K562 (cell line): Measurements from ENCODE around the gene TRAPPC2L. TPM values are rescaled to one million over a fixed set of nuclear protein-coding genes. Genes with fewer than 3 reads are reported as not detected.

Source experiments
- ATAC-seq: fragments of 200-7000 bp; cut with Tn5 transposase; 3 replicates; pipeline ENCODE4 v1.9.1; 2020; ENCODE audit warnings: moderate library complexity
- BruUV-seq: library from RNA; stranded (reverse); fragments of 400-500 nt; replicated peaks from 2 replicates; lab custom pipeline; 2021; lab: Mats Ljungman, UMichigan
- CTCF ChIA-PET: fragments of 300-600 bp; formaldehyde crosslinking; extraction: SDS; loops from one replicate; lab custom pipeline; 2021; ENCODE audit warnings: low intra/inter-chr PET ratio; lab: Yijun Ruan, JAX
- POLR2A ChIA-PET: fragments of 300-600, 350-650 bp; sonication (Branson Sonifier 250); formaldehyde crosslinking; extraction: SDS; loops from one replicate; lab custom pipeline; 2021; ENCODE audit warnings: antibody characterized with exemption, inconsistent platforms; lab: Yijun Ruan, JAX
- DNase-seq, 4 experiments: peaks; one replicate each; pipeline versions ENCODE4 v3.0.0 to v3.0.0-alpha.2; 2011 to 2018; ENCODE audit warnings: low spot score in 3 of 4, mixed read lengths in 3 of 4; ENCODE audit errors: extremely low read depth in 1 of 4
- FAIRE-seq: peaks from 2 replicates; lab custom pipeline; 2011; peaks lifted over from hg19 to GRCh38; lab: Jason Lieb, UNC
- H2AFZ ChIP-seq: 2 replicates; pipeline ENCODE4 v1.6.0; 2011; ENCODE audit warnings: low read depth, low read length, control low read depth, inconsistent platforms
- H3K27ac ChIP-seq: fragments of 200-600 bp; 3 replicates; pipeline ENCODE4 v1.8.0; 2011; ENCODE audit warnings: low read depth, mild to moderate bottlenecking, control low read depth, inconsistent platforms, low read length, moderate library complexity, mixed read lengths; ENCODE audit errors: extremely low read depth
- H3K27me3 ChIP-seq, 2 experiments: fragments of 300-600 bp in 1 of 2; 2 replicates in 1 of 2; 3 replicates in 1 of 2; pipeline versions ENCODE4 v1.6.0 to v1.8.0; 2011; ENCODE audit warnings: inconsistent platforms in 2 of 2, low read length in 2 of 2, mild to moderate bottlenecking in 1 of 2, mixed read lengths in 1 of 2, moderate library complexity in 1 of 2; ENCODE audit not compliant: control insufficient read depth in 2 of 2, insufficient read depth in 2 of 2
- H3K36me3 ChIP-seq: fragments of 300-600 bp; 3 replicates; pipeline ENCODE4 v1.8.0; 2011; ENCODE audit warnings: mild to moderate bottlenecking, low read length, inconsistent platforms; ENCODE audit not compliant: control insufficient read depth, insufficient read depth
- H3K4me1 ChIP-seq, 2 experiments: fragments of 200-600 bp in 1 of 2; replicated peaks in 1 of 2; 2 replicates in 1 of 2; 3 replicates in 1 of 2; pipeline versions ENCODE4 v1.5.1 to v1.8.0; 2011; ENCODE audit warnings: inconsistent platforms in 2 of 2, low read length in 2 of 2, mild to moderate bottlenecking in 1 of 2, mixed read lengths in 1 of 2, moderate library complexity in 1 of 2; ENCODE audit not compliant: control insufficient read depth in 2 of 2, insufficient read depth in 2 of 2
- H3K4me2 ChIP-seq: 2 replicates; pipeline ENCODE4 v1.6.1; 2011; ENCODE audit warnings: low read length, control low read depth, inconsistent platforms, mixed read lengths; ENCODE audit not compliant: insufficient read depth
- H3K4me3 ChIP-seq: fragments of 200-600 bp; sonication (generic), shearing (Covaris generic); 2 replicates; pipeline ENCODE4 v1.5.1; 2016; ENCODE audit warnings: control low read depth, inconsistent platforms
- H3K79me2 ChIP-seq: fragments of 200-600 bp; 3 replicates; pipeline ENCODE4 v1.8.0; 2011; ENCODE audit warnings: low read length, inconsistent platforms; ENCODE audit not compliant: control insufficient read depth, insufficient read depth
- H3K9ac ChIP-seq, 2 experiments: 2 replicates each; pipeline versions ENCODE4 v1.6.0 to v1.6.1; 2011; ENCODE audit warnings: low read depth in 2 of 2, low read length in 2 of 2, control low read depth in 1 of 2, inconsistent platforms in 1 of 2, mild to moderate bottlenecking in 1 of 2, mixed read lengths in 1 of 2; ENCODE audit not compliant: insufficient read depth in 1 of 2
- H3K9me1 ChIP-seq: one replicate; pipeline ENCODE4 v1.6.0; 2011; ENCODE audit warnings: inconsistent platforms, mild to moderate bottlenecking, low read length, moderate library complexity; ENCODE audit not compliant: control insufficient read depth, insufficient read depth
- H3K9me3 ChIP-seq: replicated peaks from 2 replicates; pipeline ENCODE4 v1.5.1; 2011; ENCODE audit warnings: low read depth, low read length, inconsistent platforms; ENCODE audit not compliant: control insufficient read depth, insufficient read depth
- H4K20me1 ChIP-seq: replicated peaks from 2 replicates; pipeline ENCODE4 v1.6.1; 2011; ENCODE audit warnings: low read length, inconsistent platforms, mixed read lengths; ENCODE audit not compliant: control insufficient read depth, insufficient read depth
- ATF1 ChIP-seq, 2 experiments: fragments of 450-650 bp in 1 of 2; IDR thresholded peaks; 2 replicates each; pipeline ENCODE4 v1.6.1; 2016; ENCODE audit warnings: missing compliant biosample characterization in 1 of 2, missing genetic modification characterization in 1 of 2
- JUN ChIP-seq, 2 experiments: sonication (generic) in 1 of 2; formaldehyde crosslinking in 1 of 2; IDR thresholded peaks; 2 replicates each; pipeline versions ENCODE4 v1.6.1 to v1.8.0; 2012 to 2022; ENCODE audit warnings: borderline replicate concordance in 2 of 2, mild to moderate bottlenecking in 2 of 2, improper control_type of control experiment in 1 of 2, low read depth in 1 of 2, low read length in 1 of 2, missing genetic modification reagents in 1 of 2
- MLLT1 ChIP-seq, 2 experiments: fragments of 450-650 bp; IDR thresholded peaks; 2 replicates each; pipeline ENCODE4 v1.6.1; 2016
- NR2C2 ChIP-seq, 2 experiments: fragments of 200-800 bp in 1 of 2; sonication (Bioruptor generic) in 1 of 2; sonication (generic) in 1 of 2; formaldehyde crosslinking in 1 of 2; IDR thresholded peaks; 2 replicates each; pipeline versions ENCODE4 v1.6.1 to v1.8.0; 2016 to 2022; ENCODE audit warnings: mild to moderate bottlenecking in 1 of 2, missing compliant biosample characterization in 1 of 2, missing genetic modification characterization in 1 of 2, missing genetic modification reagents in 1 of 2
- POLR2AphosphoS5 ChIP-seq: IDR thresholded peaks from 2 replicates; pipeline ENCODE4 v1.6.1; 2011; ENCODE audit warnings: mild to moderate bottlenecking, low read depth, low read length, moderate library complexity; ENCODE audit not compliant: control insufficient read depth, insufficient read depth
- POLR2G ChIP-seq: fragments of 200-400 bp; formaldehyde crosslinking; IDR thresholded peaks from 2 replicates; pipeline ENCODE4 v1.6.1; 2017; ENCODE audit warnings: low read depth, mild to moderate bottlenecking, antibody characterized with exemption, low read length, moderate library complexity
- RBFOX2 ChIP-seq: fragments of 200-400 bp; formaldehyde crosslinking; IDR thresholded peaks from 2 replicates; pipeline ENCODE4 v1.6.1; 2017; ENCODE audit warnings: low read depth, mild to moderate bottlenecking, low read length, moderate library complexity
- SMAD4 ChIP-seq: fragments of 250-450 bp; sonication (Bioruptor Pico); conservative IDR thresholded peaks from 2 replicates; pipeline ENCODE4 v1.8.0; 2021; ENCODE audit warnings: inconsistent platforms, mild to moderate bottlenecking, moderate library complexity
- TEAD1 ChIP-seq, 2 experiments: fragments of 450-650 bp in 1 of 2; sonication (generic) in 1 of 2; formaldehyde crosslinking; IDR thresholded peaks; 2 replicates each; pipeline versions ENCODE4 v1.4.0 to v1.8.0; 2020 to 2022; ENCODE audit warnings: mild to moderate bottlenecking in 2 of 2, missing genetic modification reagents in 1 of 2
- ZNF592 ChIP-seq: fragments of 450-650 bp; IDR thresholded peaks from 2 replicates; pipeline ENCODE4 v1.6.1; 2017; ENCODE audit warnings: antibody characterized with exemption, mild to moderate bottlenecking
- WGBS: fragments of 100-300 bp; shearing (Covaris generic); methylation state at CpG from one replicate; pipeline ENCODE4 v1.1.6; 2016; ENCODE audit warnings: low coverage, mixed read lengths; ENCODE audit not compliant: insufficient coverage; ENCODE audit errors: missing lambda C conversion rate; 5-methylcytosine and 5-hydroxymethylcytosine counted together
- in situ Hi-C: fragments of 300-500 bp; cut with MboI; formaldehyde crosslinking; loops from 4 replicates; pipeline ENCODE4 v1.15.0; 2018; ENCODE audit warnings: inconsistent platforms, mixed read lengths
- intact Hi-C: fragments of 100-400 bp; cut with micrococcal nuclease; formaldehyde crosslinking; loops from 2 replicates; pipeline ENCODE4 v1.14.2; 2022
- polyA plus RNA-seq, 8 experiments: library from polyadenylated mRNA; depleted of rRNA in 4 of 8; stranded (reverse) in 5 of 8; unstranded in 3 of 8; fragments of >200 nt; fragmentation: Nextera tagmentation in 2 of 8; fragmentation: Illumina TruSeq in 1 of 8; extraction: Ambion mirVana in 2 of 8; extraction: Trizol in 1 of 8; gene quantifications; 2 replicates each; pipeline versions ENCODE4 v1.2.1 to v1.2.3, GENCODE V29; 2011 to 2014; ENCODE audit warnings: inconsistent platforms in 1 of 8, missing spikeins in 1 of 8
- total RNA-seq, 7 experiments: library from RNA; depleted of rRNA in 6 of 7; stranded (reverse); fragments of >200 nt in 6 of 7; fragmentation: Illumina TruSeq in 2 of 7; extraction: Trizol in 2 of 7; gene quantifications; 2 replicates each; pipeline versions ENCODE4 v1.2.1 to v1.2.3, GENCODE V29; 2011 to 2021; ENCODE audit warnings: low replicate concordance in 1 of 7
- TF ChIP-seq, protein P1 (sequence below), 2 experiments: IDR thresholded peaks; 2 replicates each; pipeline ENCODE4 v1.6.1; 2011; ENCODE audit warnings: borderline replicate concordance in 1 of 2, control low read depth in 1 of 2, low read depth in 1 of 2, low read length in 1 of 2, mild to moderate bottlenecking in 1 of 2, mixed read lengths in 1 of 2, moderate library complexity in 1 of 2; ENCODE audit not compliant: insufficient read depth in 1 of 2, insufficient read length in 1 of 2, poor library complexity in 1 of 2, severe bottlenecking in 1 of 2; ENCODE audit errors: extremely low read depth in 1 of 2

TRAPPC2L gene
- total and polyA plus RNA-seq, 9 of the 15 experiments (the other 6 are each of a cell fraction or from before 2014, with no cell fraction given): 60.4 to 398 (median 97.5) TPM

DNA sequence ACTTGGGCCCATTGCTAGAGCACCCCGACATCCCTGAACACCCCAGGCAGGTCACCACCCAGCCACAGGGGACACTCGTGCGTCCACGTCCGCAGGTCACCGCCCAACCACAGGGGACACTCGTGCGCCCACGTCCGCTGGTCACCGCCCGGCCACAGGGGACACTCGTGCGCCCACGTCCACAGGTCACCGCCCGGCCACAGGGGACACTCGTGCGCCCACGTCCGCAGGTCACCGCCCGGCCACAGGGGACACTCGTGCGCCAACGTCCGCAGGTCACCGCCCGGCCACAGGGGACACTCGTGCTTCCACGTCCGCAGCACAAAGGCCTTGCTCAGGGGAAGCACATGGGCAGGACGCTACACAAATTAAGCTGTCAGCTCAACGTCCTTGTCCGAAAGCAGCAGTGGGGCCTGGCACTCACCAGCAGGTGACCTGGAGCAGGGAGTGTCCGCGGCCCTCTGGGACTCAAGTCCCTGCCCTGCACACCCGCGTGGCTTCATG lies 17.8 kb upstream of the TRAPPC2L start:
- no TSS peak for BruUV-seq
- Histone ChIP-seq H3K4me2 (no peak overlapping the region), H3K36me3 (no peaks in the 10 kb centered on the region; the same call in 2 of the 3 replicates), H2AFZ (no peak overlapping the region), H3K4me3 (no peak overlapping the region), H3K9me1 (no peaks in the 10 kb centered on the region), H3K27ac (no peak overlapping the region), H3K27me3 (no peaks in the 10 kb centered on the region), H3K4me1 (peaks cover 0 to 48% of the 10 kb centered on the region in 2 experiments; a peak in 2 of 5 replicates), H3K9me3 (no peaks in the 10 kb centered on the region), H3K9ac (0 out of 4 replicates have a peak overlapping the region, but pooled peaks of 1 of the 2 experiments have one; percentile 4), H4K20me1 (no peaks in the 10 kb centered on the region), H3K79me2 (no peaks in the 10 kb centered on the region)
- ATAC-seq: peak; percentile 86
- peak; percentile 49 for FAIRE-seq
- in situ Hi-C loops: no loop called here
- peak; percentile 55 to 80 (median 68) for DNase-seq
- CTCF ChIA-PET: no interaction called here
- intact Hi-C loops: no loop called here
- WGBS: 74% methylated on average over 12 of the region's 39 CpGs
- POLR2A ChIA-PET: interaction anchor here (0.5 kb wide), 1 partner anchor 9 kb away, joined by 3 read pairs; no protein-coding TSS in a partner anchor
- TF ChIP-seq NR2C2 (CRISPR knock-in tag; IDR thresholded peaks at IDR 0.05): 0 out of 2 replicates have a peak, but pooled peaks have one; percentile 42
- TF ChIP-seq NR2C2 (tag; IDR thresholded peaks at IDR 0.05): no peak
- TF ChIP-seq ATF1 (CRISPR knock-in tag; IDR thresholded peaks at IDR 0.05): peak; percentile 33; the same call in 1 of the 2 replicates
- TF ChIP-seq ATF1 (tag; IDR thresholded peaks at IDR 0.05): no peak
- 0 out of 4 replicates have a peak, but pooled peaks of 1 of the 2 experiments have one; percentile 50 for TF ChIP-seq MLLT1 (IDR thresholded peaks at IDR 0.05)
- 0 out of 4 replicates have a peak, but pooled peaks of 1 of the 2 experiments have one; percentile 41 for TF ChIP-seq TEAD1 (CRISPR knock-in tag; IDR thresholded peaks at IDR 0.05)
- 0 out of 2 replicates have a peak, but pooled peaks have one; percentile 19 for TF ChIP-seq POLR2AphosphoS5
- TF ChIP-seq JUN (IDR thresholded peaks at IDR 0.05; ENCODE audit: borderline replicate concordance, low read depth, low read length): peak; percentile 22; the same call in 1 of the 2 replicates
- TF ChIP-seq JUN (CRISPR knock-in tag; IDR thresholded peaks at IDR 0.05; ENCODE audit: borderline replicate concordance): no peak
- TF ChIP-seq ZNF592: peak; percentile 58; the same call in 1 of the 2 replicates
- TF ChIP-seq POLR2G: no peak; the same call in 1 of the 2 replicates
- TF ChIP-seq, protein P1, sequence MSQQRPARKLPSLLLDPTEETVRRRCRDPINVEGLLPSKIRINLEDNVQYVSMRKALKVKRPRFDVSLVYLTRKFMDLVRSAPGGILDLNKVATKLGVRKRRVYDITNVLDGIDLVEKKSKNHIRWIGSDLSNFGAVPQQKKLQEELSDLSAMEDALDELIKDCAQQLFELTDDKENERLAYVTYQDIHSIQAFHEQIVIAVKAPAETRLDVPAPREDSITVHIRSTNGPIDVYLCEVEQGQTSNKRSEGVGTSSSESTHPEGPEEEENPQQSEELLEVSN (IDR thresholded peaks at IDR 0.05; ENCODE audit: borderline replicate concordance in 1 of 2, extremely low read depth in 1 of 2, insufficient read depth in 1 of 2, insufficient read length in 1 of 2, low read depth in 1 of 2, low read length in 1 of 2, poor library complexity in 1 of 2, severe bottlenecking in 1 of 2): peak in 1 of 2 experiments; percentile 47
- TF ChIP-seq SMAD4: no peak
- 0 out of 2 replicates have a peak, but pooled peaks have one; percentile 28 for TF ChIP-seq RBFOX2
